ENCODE data around the gene LACTB.

LACTB gene

GRCh38 chr15:63111481-63111880 lies 10.2 kb upstream of the LACTB start:
- H3K4me3 ChIP-seq (ENCODE audit: low read depth, low read length), result no peak overlapping the region
- no peak for TF ChIP-seq CTCF (IDR thresholded peaks at IDR 0.05; ENCODE audit: control insufficient read depth, extremely low read depth, insufficient read depth)
- DNase-seq (ENCODE audit: low read depth), result no peak

GRCh38 chr15:63112871-63113270 lies 8.8 kb upstream of the LACTB start:
- TF ChIP-seq CTCF (IDR thresholded peaks at IDR 0.05; ENCODE audit: control insufficient read depth, extremely low read depth, insufficient read depth), result no peak
- no peak overlapping the region for H3K4me3 ChIP-seq (ENCODE audit: low read depth, low read length)
- DNase-seq (ENCODE audit: low read depth), result no peak

GRCh38 chr15:63114465-63114864 lies 7.2 kb upstream of the LACTB start:
- no peak for TF ChIP-seq CTCF (IDR thresholded peaks at IDR 0.05; ENCODE audit: control insufficient read depth, extremely low read depth, insufficient read depth)
- DNase-seq (ENCODE audit: low read depth), result no peak
- H3K4me3 ChIP-seq (ENCODE audit: low read depth, low read length), result no peak overlapping the region

DNA sequence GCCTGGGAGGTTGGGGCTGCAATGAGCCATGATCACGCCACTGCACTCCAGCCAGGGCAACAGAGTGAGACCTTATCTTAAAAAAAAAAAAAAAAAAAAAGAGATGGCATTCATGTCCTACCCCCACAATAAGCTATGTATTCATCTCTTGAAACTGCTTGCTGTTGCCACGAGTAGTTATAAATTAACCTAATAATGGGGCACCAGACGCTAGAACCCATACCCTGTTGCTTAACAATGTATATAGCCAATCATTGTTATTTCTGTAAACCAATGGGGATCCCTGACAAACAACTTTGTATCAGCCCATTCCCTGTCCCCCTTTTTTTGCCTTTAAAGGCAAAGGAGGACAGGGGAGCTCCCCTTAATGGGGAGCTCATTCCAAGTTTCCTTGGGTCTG lies 2.8 kb upstream of the LACTB start:
- no peak overlapping the region for H3K4me3 ChIP-seq (ENCODE audit: low read depth, low read length)
- DNase-seq (ENCODE audit: low read depth), result no peak
- TF ChIP-seq CTCF (IDR thresholded peaks at IDR 0.05; ENCODE audit: control insufficient read depth, extremely low read depth, insufficient read depth), result no peak

DNA sequence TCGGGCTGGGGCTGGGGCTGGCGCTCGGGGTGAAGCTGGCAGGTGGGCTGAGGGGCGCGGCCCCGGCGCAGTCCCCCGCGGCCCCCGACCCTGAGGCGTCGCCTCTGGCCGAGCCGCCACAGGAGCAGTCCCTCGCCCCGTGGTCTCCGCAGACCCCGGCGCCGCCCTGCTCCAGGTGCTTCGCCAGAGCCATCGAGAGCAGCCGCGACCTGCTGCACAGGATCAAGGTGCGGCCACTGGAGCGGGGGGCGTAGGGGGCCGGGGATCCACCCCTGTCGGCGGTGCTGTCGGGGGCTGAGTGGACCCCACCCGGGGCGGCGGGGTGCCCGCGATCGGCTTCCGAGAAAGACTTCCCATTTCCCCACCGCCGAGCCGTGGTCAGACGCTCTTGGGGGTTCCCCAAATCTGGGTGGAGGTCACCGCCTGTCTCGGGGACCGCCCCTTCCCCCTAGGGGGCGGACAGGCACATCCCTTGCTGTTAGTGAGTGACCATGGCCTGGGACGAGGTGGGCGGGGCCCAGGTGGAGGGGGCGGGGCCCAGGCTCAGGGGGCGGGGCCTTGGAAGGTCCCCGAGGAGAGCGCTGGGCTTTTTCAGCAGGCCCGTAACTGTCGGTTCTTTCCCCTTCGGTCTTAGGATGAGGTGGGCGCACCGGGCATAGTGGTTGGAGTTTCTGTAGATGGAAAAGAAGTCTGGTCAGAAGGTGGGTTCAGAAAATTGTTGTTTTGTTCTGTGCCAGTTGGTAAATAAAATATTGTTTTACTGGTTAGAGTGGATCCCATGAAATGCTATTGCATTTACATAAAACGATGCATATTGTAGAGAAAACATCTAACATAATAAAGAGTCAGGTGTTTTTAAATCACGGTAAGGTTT lies 578 bp downstream of the LACTB start:
- TF ChIP-seq CTCF (IDR thresholded peaks at IDR 0.05; ENCODE audit: control insufficient read depth, extremely low read depth, insufficient read depth), result peak; percentile 17; the same call in 1 of the 2 replicates
- peak overlapping the region; percentile 95 for H3K4me3 ChIP-seq (ENCODE audit: low read depth, low read length)
- DNase-seq (ENCODE audit: low read depth), result no peak

DNA sequence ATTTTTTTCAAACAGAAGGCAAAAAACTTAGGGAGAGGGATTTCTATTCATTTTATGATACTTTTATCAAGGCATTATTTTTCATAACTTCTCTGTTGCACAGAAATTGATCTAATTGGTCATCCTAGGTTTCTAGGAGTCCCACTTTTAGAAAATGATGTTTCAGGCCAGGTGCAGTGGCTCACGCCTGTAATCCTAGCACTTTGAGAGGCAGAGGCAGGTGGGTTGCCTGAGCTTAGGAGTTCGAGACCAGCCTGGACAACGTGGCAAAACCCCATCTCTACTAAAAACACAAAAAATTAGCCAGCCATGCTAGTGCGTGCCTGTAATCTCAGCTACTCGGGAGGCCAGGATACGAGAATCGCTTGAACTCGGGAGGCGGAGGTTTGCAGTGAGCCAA lies 2.8 kb downstream of the LACTB start:
- no peak for TF ChIP-seq CTCF (IDR thresholded peaks at IDR 0.05; ENCODE audit: control insufficient read depth, extremely low read depth, insufficient read depth)
- no peak overlapping the region for H3K4me3 ChIP-seq (ENCODE audit: low read depth, low read length)
- no peak for DNase-seq (ENCODE audit: low read depth)

GRCh38 chr15:63126726-63127125 lies 5.1 kb downstream of the LACTB start:
- no peak overlapping the region for H3K4me3 ChIP-seq (ENCODE audit: low read depth, low read length)
- DNase-seq (ENCODE audit: low read depth), result no peak
- no peak for TF ChIP-seq CTCF (IDR thresholded peaks at IDR 0.05; ENCODE audit: control insufficient read depth, extremely low read depth, insufficient read depth)
